ENCODE results near the gene INMT. TPM values are rescaled to one million over a fixed set of nuclear protein-coding genes. Genes with fewer than 3 reads are reported as not detected.

The INMT gene
- total and polyA plus RNA-seq, 2 donors (not counting 1 experiment from before 2014, with no cell fraction given): 0.15 TPM; not detected in 1

- CTCF ChIA-PET: interaction anchor here (1.2 kb wide), 1 partner anchor 18 kb away, joined by 3 read pairs; no protein-coding TSS in a partner anchor
- peaks cover 0 to 22% (median 7%) of the 10 kb centered on the region in 3 donors for H3K9me3 ChIP-seq (ENCODE audit: control extremely low read depth in 1 of 3, control insufficient read depth in 2 of 3, insufficient read depth in 1 of 3, low read length in 2 of 3)
- no peak overlapping the region for H3K4me2 ChIP-seq (replicated peaks; ENCODE audit: low read depth, low read length, poor library complexity, severe bottlenecking)
- DNase-seq: no peak
- no peaks in the 10 kb centered on the region for H3K4me1 ChIP-seq (ENCODE audit: control insufficient read depth in 2 of 2, insufficient read depth in 2 of 2, low read length in 2 of 2)
- H3K4me3 Mint-ChIP-seq: no peak overlapping the region
- no peak overlapping the region for H3K9ac ChIP-seq (ENCODE audit: low read length)
- H3K27me3 Mint-ChIP-seq: peaks cover 10% of the 10 kb centered on the region
- no peak overlapping the region for H2AFZ ChIP-seq (ENCODE audit: insufficient read depth, low read depth, low read length, poor library complexity, severe bottlenecking)
- intact Hi-C loops (cut with micrococcal nuclease): no loop called here
- no peak overlapping the region for H3K27ac ChIP-seq (ENCODE audit: low read length in 2 of 2)
- no peaks in the 10 kb centered on the region for H4K20me1 ChIP-seq (ENCODE audit: control insufficient read depth, insufficient read depth, low read length, poor library complexity, severe bottlenecking)
- no peak overlapping the region for H3K27ac Mint-ChIP-seq
- POLR2A ChIA-PET: no interaction called here
- peaks cover 4% of the 10 kb centered on the region for H3K4me1 Mint-ChIP-seq
- no peaks in the 10 kb centered on the region for H3K36me3 ChIP-seq (replicated peaks in 1 of 2; ENCODE audit: control extremely low read depth in 1 of 2, control insufficient read depth in 1 of 2, extremely low read depth in 1 of 2, insufficient read depth in 2 of 2, low read length in 1 of 2)
- 100% methylated on average over 1 of the region's 1 CpG for WGBS (ENCODE audit: insufficient coverage)
- H3K79me2 ChIP-seq (ENCODE audit: control insufficient read depth, insufficient read depth, low read length): no peaks in the 10 kb centered on the region
- TF ChIP-seq, protein P1, sequence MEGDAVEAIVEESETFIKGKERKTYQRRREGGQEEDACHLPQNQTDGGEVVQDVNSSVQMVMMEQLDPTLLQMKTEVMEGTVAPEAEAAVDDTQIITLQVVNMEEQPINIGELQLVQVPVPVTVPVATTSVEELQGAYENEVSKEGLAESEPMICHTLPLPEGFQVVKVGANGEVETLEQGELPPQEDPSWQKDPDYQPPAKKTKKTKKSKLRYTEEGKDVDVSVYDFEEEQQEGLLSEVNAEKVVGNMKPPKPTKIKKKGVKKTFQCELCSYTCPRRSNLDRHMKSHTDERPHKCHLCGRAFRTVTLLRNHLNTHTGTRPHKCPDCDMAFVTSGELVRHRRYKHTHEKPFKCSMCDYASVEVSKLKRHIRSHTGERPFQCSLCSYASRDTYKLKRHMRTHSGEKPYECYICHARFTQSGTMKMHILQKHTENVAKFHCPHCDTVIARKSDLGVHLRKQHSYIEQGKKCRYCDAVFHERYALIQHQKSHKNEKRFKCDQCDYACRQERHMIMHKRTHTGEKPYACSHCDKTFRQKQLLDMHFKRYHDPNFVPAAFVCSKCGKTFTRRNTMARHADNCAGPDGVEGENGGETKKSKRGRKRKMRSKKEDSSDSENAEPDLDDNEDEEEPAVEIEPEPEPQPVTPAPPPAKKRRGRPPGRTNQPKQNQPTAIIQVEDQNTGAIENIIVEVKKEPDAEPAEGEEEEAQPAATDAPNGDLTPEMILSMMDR (IDR thresholded peaks at IDR 0.05): no peak
- no peak for TF ChIP-seq EZH2 (IDR thresholded peaks at IDR 0.05; ENCODE audit: borderline replicate concordance, insufficient read depth, low read depth, low read length, poor library complexity, severe bottlenecking)
- no peak overlapping the region for H3K4me3 ChIP-seq (ENCODE audit: control extremely low read depth in 1 of 5, extremely low read depth in 1 of 5, insufficient read depth in 1 of 5, low read depth in 2 of 5, low read length in 4 of 5)
- peaks cover 18% of the 10 kb centered on the region for H3K9me3 Mint-ChIP-seq (ENCODE audit: insufficient read depth)
- ATAC-seq (ENCODE audit: low read depth): no peak
- H3K27me3 ChIP-seq (replicated peaks in 1 of 4; ENCODE audit: control extremely low read depth in 1 of 4, control insufficient read depth in 3 of 4, insufficient read depth in 4 of 4, low read length in 3 of 4): peaks cover 0 to 6% (median 0%) of the 10 kb centered on the region in 4 experiments
Measured at GRCh38 chr7:30721211-30721610, 30.7 kb upstream of the INMT start.

DNA sequence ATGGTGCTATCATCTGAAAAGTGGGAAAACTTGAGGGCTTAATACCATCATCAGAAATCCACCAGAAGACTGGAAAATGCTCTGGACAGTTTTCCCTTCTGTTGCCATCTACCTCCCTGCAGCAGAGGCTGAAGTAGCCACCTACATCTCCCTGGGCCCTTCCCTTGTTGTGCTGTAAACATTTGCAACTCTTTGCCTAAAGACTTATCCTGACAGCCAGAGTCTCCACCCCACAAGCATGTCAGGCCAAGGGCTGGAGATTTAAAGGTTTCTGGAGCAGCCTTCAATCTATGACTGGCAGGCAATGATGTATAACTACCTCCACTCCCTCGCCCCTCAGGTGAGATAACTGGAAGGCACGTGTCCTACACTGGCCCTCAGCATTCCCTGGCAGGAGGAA is 29.7 kb upstream of the INMT start:
- no CpG with 5 or more reads among the region's 2 CpGs for WGBS (ENCODE audit: insufficient coverage)
- Mint-ChIP-seq H3K9me3 (ENCODE audit: insufficient read depth) (peaks cover 18% of the 10 kb centered on the region), H3K4me3 (no peak overlapping the region), H3K4me1 (peaks cover 11% of the 10 kb centered on the region), H3K27ac (no peak overlapping the region), H3K27me3 (peaks cover 10% of the 10 kb centered on the region)
- no peak for TF ChIP-seq EZH2 (IDR thresholded peaks at IDR 0.05; ENCODE audit: borderline replicate concordance, insufficient read depth, low read depth, low read length, poor library complexity, severe bottlenecking)
- TF ChIP-seq, protein P1 (IDR thresholded peaks at IDR 0.05): no peak
- H3K36me3 ChIP-seq (replicated peaks in 1 of 2; ENCODE audit: control extremely low read depth in 1 of 2, control insufficient read depth in 1 of 2, extremely low read depth in 1 of 2, insufficient read depth in 2 of 2, low read length in 1 of 2): no peaks in the 10 kb centered on the region
- ATAC-seq (ENCODE audit: low read depth) (no peak), DNase-seq (no peak)
- no peak overlapping the region for H2AFZ ChIP-seq (ENCODE audit: insufficient read depth, low read depth, low read length, poor library complexity, severe bottlenecking)
- ChIA-PET POLR2A (no interaction called here), CTCF (interaction anchor here (1.0 kb wide), 1 partner anchor 16 kb away, joined by 3 read pairs; no protein-coding TSS in a partner anchor)
- no peaks in the 10 kb centered on the region for H4K20me1 ChIP-seq (ENCODE audit: control insufficient read depth, insufficient read depth, low read length, poor library complexity, severe bottlenecking)
- peaks cover 0 to 15% (median 7%) of the 10 kb centered on the region in 3 donors for H3K9me3 ChIP-seq (ENCODE audit: control extremely low read depth in 1 of 3, control insufficient read depth in 2 of 3, insufficient read depth in 1 of 3, low read length in 2 of 3)
- H3K4me3 ChIP-seq (ENCODE audit: control extremely low read depth in 1 of 5, extremely low read depth in 1 of 5, insufficient read depth in 1 of 5, low read depth in 2 of 5, low read length in 4 of 5): no peak overlapping the region
- H3K4me2 ChIP-seq (replicated peaks; ENCODE audit: low read depth, low read length, poor library complexity, severe bottlenecking): no peak overlapping the region
- no peaks in the 10 kb centered on the region for H3K79me2 ChIP-seq (ENCODE audit: control insufficient read depth, insufficient read depth, low read length)
- intact Hi-C loops (cut with micrococcal nuclease): no loop called here
- no peak overlapping the region for H3K9ac ChIP-seq (ENCODE audit: low read length)
- no peak overlapping the region for H3K27ac ChIP-seq (ENCODE audit: low read length in 2 of 2)
- H3K27me3 ChIP-seq (replicated peaks in 1 of 4; ENCODE audit: control extremely low read depth in 1 of 4, control insufficient read depth in 3 of 4, insufficient read depth in 4 of 4, low read length in 3 of 4): peaks cover 0 to 6% (median 0%) of the 10 kb centered on the region in 4 experiments
- peaks cover 3 to 10% of the 10 kb centered on the region in 2 donors for H3K4me1 ChIP-seq (ENCODE audit: control insufficient read depth in 2 of 2, insufficient read depth in 2 of 2, low read length in 2 of 2)
